ENCODE results near the gene CIAO3. TPM values are rescaled to one million over a fixed set of nuclear protein-coding genes. Genes with fewer than 3 reads are reported as not detected.

Gene CIAO3
- total RNA-seq (59.4 and 67.6 TPM in 2 replicates), polyA plus RNA-seq (45.4 and 68.4 TPM in 2 replicates), polyA minus RNA-seq (65.6 and 88.7 TPM in 2 replicates)
- 40.5 TPM for total RNA-seq (2013)

GRCh38 chr16:740764-741505 is at the start of gene CIAO3:
CIAO3 (minus strand) TSS chr16:740997; CDS start chr16:740985, 12 bp downstream.
- peak within 1 kb of the TSS; percentile 21 to 94 (median 81) for H3K4me3 ChIP-seq (ENCODE audit: control extremely low read depth in 1 of 5, extremely low read depth in 1 of 5, insufficient read depth in 1 of 5, low read depth in 2 of 5, low read length in 4 of 5)
- CTCF ChIA-PET: interaction anchor here (0.9 to 5.9 kb wide), 12 partner anchors 9 to 61 kb away, joined by 3 to 31 read pairs (median 4); partner anchors contain the start of genes ANTKMT, HAGHL and METRN
- intact Hi-C loops (cut with micrococcal nuclease): loop anchor here (1.0 to 2.0 kb wide), 4 partner anchors 13 to 56 kb away; partner anchors contain the start of genes CHTF18, JMJD8 and RPUSD1
- H3K27ac Mint-ChIP-seq: peak within 1 kb of the TSS; percentile 83
- peak within 1 kb of the TSS; percentile 82 for H3K4me3 Mint-ChIP-seq
- H3K9me3 ChIP-seq (ENCODE audit: control extremely low read depth in 1 of 3, control insufficient read depth in 2 of 3, insufficient read depth in 1 of 3, low read length in 2 of 3): no peaks in the 10 kb centered on the region
- peaks cover 18% of the 10 kb centered on the region for H3K4me1 Mint-ChIP-seq
- POLR2A ChIA-PET: interaction anchor here (1.0 to 2.0 kb wide), 4 partner anchors 8 to 48 kb away, joined by 3 to 11 read pairs (median 4); partner anchors contain the start of genes CHTF18 and RPUSD1
- H3K4me1 ChIP-seq (ENCODE audit: control insufficient read depth in 2 of 2, insufficient read depth in 2 of 2, low read length in 2 of 2): peaks cover 20 to 36% of the 10 kb centered on the region in 2 donors
- H3K27me3 Mint-ChIP-seq: no peaks in the 10 kb centered on the region
- peaks cover 0 to 11% of the 10 kb centered on the region in 2 experiments for H3K36me3 ChIP-seq (replicated peaks in 1 of 2; ENCODE audit: control extremely low read depth in 1 of 2, control insufficient read depth in 1 of 2, extremely low read depth in 1 of 2, insufficient read depth in 2 of 2, low read length in 1 of 2)
- DNase-seq (peak; percentile 95), ATAC-seq (ENCODE audit: low read depth) (peak; percentile 88)
- peaks cover 16% of the 10 kb centered on the region for H3K79me2 ChIP-seq (ENCODE audit: control insufficient read depth, insufficient read depth, low read length)
- no peaks in the 10 kb centered on the region for H3K27me3 ChIP-seq (replicated peaks in 1 of 4; ENCODE audit: control extremely low read depth in 1 of 4, control insufficient read depth in 3 of 4, insufficient read depth in 4 of 4, low read length in 3 of 4)
- H3K4me2 ChIP-seq (replicated peaks; ENCODE audit: low read depth, low read length, poor library complexity, severe bottlenecking): peak within 1 kb of the TSS; percentile 99
- peak within 1 kb of the TSS; percentile 97 for H3K9ac ChIP-seq (ENCODE audit: low read length)
- peak within 1 kb of the TSS; percentile 90 for H2AFZ ChIP-seq (ENCODE audit: insufficient read depth, low read depth, low read length, poor library complexity, severe bottlenecking)
- H3K27ac ChIP-seq (ENCODE audit: low read length in 2 of 2): peak within 1 kb of the TSS; percentile 86 to 94
- no peaks in the 10 kb centered on the region for H3K9me3 Mint-ChIP-seq (ENCODE audit: insufficient read depth)
- WGBS (ENCODE audit: insufficient coverage): under 1% methylated on average over 78 of the region's 79 CpGs
- peaks cover 9% of the 10 kb centered on the region for H4K20me1 ChIP-seq (ENCODE audit: control insufficient read depth, insufficient read depth, low read length, poor library complexity, severe bottlenecking)
- TF ChIP-seq CTCF (IDR thresholded peaks at IDR 0.05): peak; percentile 97
- no peak for TF ChIP-seq EZH2 (IDR thresholded peaks at IDR 0.05; ENCODE audit: borderline replicate concordance, insufficient read depth, low read depth, low read length, poor library complexity, severe bottlenecking)

- intact Hi-C loops (cut with micrococcal nuclease): no loop called here
- DNase-seq (no peak), ATAC-seq (ENCODE audit: low read depth) (no peak)
- Histone ChIP-seq H3K9me3 (ENCODE audit: control extremely low read depth in 1 of 3, control insufficient read depth in 2 of 3, insufficient read depth in 1 of 3, low read length in 2 of 3) (no peaks in the 10 kb centered on the region), H4K20me1 (ENCODE audit: control insufficient read depth, insufficient read depth, low read length, poor library complexity, severe bottlenecking) (peaks cover 26% of the 10 kb centered on the region), H3K4me1 (ENCODE audit: control insufficient read depth in 2 of 2, insufficient read depth in 2 of 2, low read length in 2 of 2) (peaks cover 13 to 24% of the 10 kb centered on the region in 2 donors), H3K27ac (ENCODE audit: low read length in 2 of 2) (no peak overlapping the region), H3K4me3 (ENCODE audit: control extremely low read depth in 1 of 5, extremely low read depth in 1 of 5, insufficient read depth in 1 of 5, low read depth in 2 of 5, low read length in 4 of 5) (no peak overlapping the region), H3K4me2 (replicated peaks; ENCODE audit: low read depth, low read length, poor library complexity, severe bottlenecking) (no peak overlapping the region), H2AFZ (ENCODE audit: insufficient read depth, low read depth, low read length, poor library complexity, severe bottlenecking) (no peak overlapping the region), H3K9ac (ENCODE audit: low read length) (no peak overlapping the region), H3K79me2 (ENCODE audit: control insufficient read depth, insufficient read depth, low read length) (peaks cover 11% of the 10 kb centered on the region), H3K36me3 (replicated peaks in 1 of 2; ENCODE audit: control extremely low read depth in 1 of 2, control insufficient read depth in 1 of 2, extremely low read depth in 1 of 2, insufficient read depth in 2 of 2, low read length in 1 of 2) (peaks cover 0 to 8% of the 10 kb centered on the region in 2 experiments), H3K27me3 (replicated peaks in 1 of 4; ENCODE audit: control extremely low read depth in 1 of 4, control insufficient read depth in 3 of 4, insufficient read depth in 4 of 4, low read length in 3 of 4) (no peaks in the 10 kb centered on the region)
- no peak overlapping the region for H3K27ac Mint-ChIP-seq
- H3K4me1 Mint-ChIP-seq: peaks cover 7% of the 10 kb centered on the region
- peak overlapping the region; percentile 47 for H3K4me3 Mint-ChIP-seq
- H3K27me3 Mint-ChIP-seq: no peaks in the 10 kb centered on the region
- CTCF ChIA-PET: interaction anchor here (0.9 kb wide), 1 partner anchor 77 kb away, joined by 3 read pairs; no protein-coding TSS in a partner anchor
- no peaks in the 10 kb centered on the region for H3K9me3 Mint-ChIP-seq (ENCODE audit: insufficient read depth)
- WGBS (ENCODE audit: insufficient coverage): 96% methylated on average over 17 of the region's 17 CpGs
- POLR2A ChIA-PET: no interaction called here
- TF ChIP-seq CTCF (IDR thresholded peaks at IDR 0.05) (no peak), EZH2 (IDR thresholded peaks at IDR 0.05; ENCODE audit: borderline replicate concordance, insufficient read depth, low read depth, low read length, poor library complexity, severe bottlenecking) (no peak)
Observed at GRCh38 chr16:790086-790485, 49.3 kb upstream of the CIAO3 start.
